Tibial nerve (tissue), 3 donors: ENCODE results near the gene MAGI1.

Source experiments
- POLR2A ChIP-seq, 2 donors: fragments of 450-650 bp; IDR thresholded peaks; one replicate each; pipeline ENCODE4 v1.6.1; 2017; ENCODE audit warnings: antibody characterized with exemption in 2 of 2, mild to moderate bottlenecking in 2 of 2, moderate library complexity in 2 of 2
- TF ChIP-seq, protein P1 (sequence below), 5 experiments: fragments of 200-600 bp in 3 of 5; fragments of 450-650 bp in 2 of 5; sonication (generic) in 3 of 5; IDR thresholded peaks; one replicate each; pipeline ENCODE4 v1.5.1; 2016 to 2019; ENCODE audit warnings: antibody characterized with exemption in 5 of 5, mild to moderate bottlenecking in 3 of 5, moderate library complexity in 2 of 5

DNA sequence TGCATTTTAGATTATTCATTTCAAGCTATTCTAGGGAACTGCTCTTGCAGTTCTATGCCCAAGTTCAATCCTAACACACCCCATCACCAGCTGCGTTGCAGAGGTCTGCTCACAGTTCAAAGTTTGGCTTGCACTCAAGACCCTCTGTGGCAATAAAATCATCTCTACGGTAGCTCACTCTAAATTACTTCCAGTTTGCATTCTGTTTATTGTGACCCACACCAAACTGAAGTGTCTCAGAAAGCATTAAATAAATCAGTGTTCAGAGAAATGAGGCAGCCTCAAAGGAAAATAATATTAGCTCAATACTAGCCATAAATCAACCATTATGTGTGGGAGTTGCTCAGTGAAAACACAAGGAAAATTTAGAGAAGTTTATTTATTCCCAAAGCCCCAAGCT is 250.3 kb downstream of the MAGI1 start:
- TF ChIP-seq, protein P1, sequence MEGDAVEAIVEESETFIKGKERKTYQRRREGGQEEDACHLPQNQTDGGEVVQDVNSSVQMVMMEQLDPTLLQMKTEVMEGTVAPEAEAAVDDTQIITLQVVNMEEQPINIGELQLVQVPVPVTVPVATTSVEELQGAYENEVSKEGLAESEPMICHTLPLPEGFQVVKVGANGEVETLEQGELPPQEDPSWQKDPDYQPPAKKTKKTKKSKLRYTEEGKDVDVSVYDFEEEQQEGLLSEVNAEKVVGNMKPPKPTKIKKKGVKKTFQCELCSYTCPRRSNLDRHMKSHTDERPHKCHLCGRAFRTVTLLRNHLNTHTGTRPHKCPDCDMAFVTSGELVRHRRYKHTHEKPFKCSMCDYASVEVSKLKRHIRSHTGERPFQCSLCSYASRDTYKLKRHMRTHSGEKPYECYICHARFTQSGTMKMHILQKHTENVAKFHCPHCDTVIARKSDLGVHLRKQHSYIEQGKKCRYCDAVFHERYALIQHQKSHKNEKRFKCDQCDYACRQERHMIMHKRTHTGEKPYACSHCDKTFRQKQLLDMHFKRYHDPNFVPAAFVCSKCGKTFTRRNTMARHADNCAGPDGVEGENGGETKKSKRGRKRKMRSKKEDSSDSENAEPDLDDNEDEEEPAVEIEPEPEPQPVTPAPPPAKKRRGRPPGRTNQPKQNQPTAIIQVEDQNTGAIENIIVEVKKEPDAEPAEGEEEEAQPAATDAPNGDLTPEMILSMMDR (IDR thresholded peaks at IDR 0.05), result no peak
- no peak for TF ChIP-seq POLR2A (IDR thresholded peaks at IDR 0.05)
